HFFc6 (cell line): ENCODE data around the gene LARGE1. TPM values are rescaled to one million over a fixed set of nuclear protein-coding genes. Genes with fewer than 3 reads are reported as not detected.

Source experiments
- DNase-seq: peaks from one replicate; pipeline ENCODE4 v3.0.0-alpha.2; 2018
- H3K27ac Mint-ChIP-seq: 2 replicates; pipeline ENCODE4 v1.8.0; 2020; ENCODE audit warnings: mild to moderate bottlenecking, mixed read lengths
- H3K27me3 Mint-ChIP-seq: 2 replicates; pipeline ENCODE4 v1.8.0; 2021; ENCODE audit warnings: mild to moderate bottlenecking, moderate library complexity, mixed read lengths; ENCODE audit not compliant: insufficient read depth
- H3K36me3 Mint-ChIP-seq: 2 replicates; pipeline ENCODE4 v1.8.0; 2021; ENCODE audit warnings: low read depth, mixed read lengths
- H3K4me1 Mint-ChIP-seq: 2 replicates; pipeline ENCODE4 v1.8.0; 2020; ENCODE audit warnings: low read depth, mixed read lengths
- H3K4me3 Mint-ChIP-seq: 2 replicates; pipeline ENCODE4 v1.8.0; 2020; ENCODE audit warnings: mild to moderate bottlenecking, moderate library complexity, mixed read lengths
- H3K9me3 Mint-ChIP-seq: 2 replicates; pipeline ENCODE4 v1.8.0; 2020; ENCODE audit warnings: mild to moderate bottlenecking, mixed read lengths
- total RNA-seq, 6 experiments: library from RNA; stranded (reverse); fragmentation: NEBNext Ultra II Directional; extraction: Animal tissue kit (Norgen Biotek cat#: 25700); gene quantifications; 2 replicates in 1 of 6; 3 replicates in 5 of 6; pipeline ENCODE4 v1.2.3, GENCODE V29; 2021
- TF ChIP-seq, protein P1 (sequence below): fragments of 200-600 bp; sonication (generic); IDR thresholded peaks from 2 replicates; pipeline ENCODE4 v1.5.0; 2021; ENCODE audit warnings: antibody characterized with exemption, mild to moderate bottlenecking

The LARGE1 gene
- total RNA-seq, 6 experiments from 2014 or later: 4.9 to 7.3 (median 6.5) TPM

DNA sequence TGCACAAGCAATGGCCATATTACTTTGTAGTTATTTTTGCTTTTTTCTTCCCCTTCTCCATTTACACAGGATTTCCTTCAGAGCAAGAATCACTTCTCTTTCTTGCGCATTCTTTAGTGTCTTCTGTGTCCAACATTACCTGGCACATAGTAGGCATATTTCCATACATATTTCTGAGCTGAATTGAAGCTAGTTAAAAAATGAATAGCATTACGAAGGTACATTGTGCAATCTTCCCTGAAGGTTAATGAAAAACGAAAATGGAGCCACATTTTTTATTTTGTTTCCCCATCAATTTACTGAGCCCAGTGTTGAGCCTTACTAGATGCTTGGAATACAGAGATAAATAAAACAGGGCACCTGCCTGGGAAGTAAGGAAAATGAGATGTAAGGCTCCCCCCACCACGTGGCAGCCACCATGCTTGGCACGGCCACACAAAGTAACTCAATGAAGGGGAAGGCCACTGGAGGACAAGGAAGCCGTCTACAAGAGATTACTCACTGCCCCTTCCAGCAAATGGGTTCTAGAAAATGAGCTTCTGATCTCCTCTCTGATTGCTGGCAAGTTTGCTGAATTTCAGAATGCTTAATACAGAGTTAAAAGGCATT lies 381.9 kb downstream of the LARGE1 start:
- Mint-ChIP-seq H3K9me3 (peaks cover 50% of the 10 kb centered on the region), H3K4me1 (no peaks in the 10 kb centered on the region), H3K4me3 (no peak overlapping the region), H3K36me3 (peaks cover 11% of the 10 kb centered on the region), H3K27me3 (no peaks in the 10 kb centered on the region; the same call in none of the 2 replicates), H3K27ac (no peak overlapping the region)
- TF ChIP-seq, protein P1, sequence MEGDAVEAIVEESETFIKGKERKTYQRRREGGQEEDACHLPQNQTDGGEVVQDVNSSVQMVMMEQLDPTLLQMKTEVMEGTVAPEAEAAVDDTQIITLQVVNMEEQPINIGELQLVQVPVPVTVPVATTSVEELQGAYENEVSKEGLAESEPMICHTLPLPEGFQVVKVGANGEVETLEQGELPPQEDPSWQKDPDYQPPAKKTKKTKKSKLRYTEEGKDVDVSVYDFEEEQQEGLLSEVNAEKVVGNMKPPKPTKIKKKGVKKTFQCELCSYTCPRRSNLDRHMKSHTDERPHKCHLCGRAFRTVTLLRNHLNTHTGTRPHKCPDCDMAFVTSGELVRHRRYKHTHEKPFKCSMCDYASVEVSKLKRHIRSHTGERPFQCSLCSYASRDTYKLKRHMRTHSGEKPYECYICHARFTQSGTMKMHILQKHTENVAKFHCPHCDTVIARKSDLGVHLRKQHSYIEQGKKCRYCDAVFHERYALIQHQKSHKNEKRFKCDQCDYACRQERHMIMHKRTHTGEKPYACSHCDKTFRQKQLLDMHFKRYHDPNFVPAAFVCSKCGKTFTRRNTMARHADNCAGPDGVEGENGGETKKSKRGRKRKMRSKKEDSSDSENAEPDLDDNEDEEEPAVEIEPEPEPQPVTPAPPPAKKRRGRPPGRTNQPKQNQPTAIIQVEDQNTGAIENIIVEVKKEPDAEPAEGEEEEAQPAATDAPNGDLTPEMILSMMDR: no peak
- DNase-seq: no peak

DNA sequence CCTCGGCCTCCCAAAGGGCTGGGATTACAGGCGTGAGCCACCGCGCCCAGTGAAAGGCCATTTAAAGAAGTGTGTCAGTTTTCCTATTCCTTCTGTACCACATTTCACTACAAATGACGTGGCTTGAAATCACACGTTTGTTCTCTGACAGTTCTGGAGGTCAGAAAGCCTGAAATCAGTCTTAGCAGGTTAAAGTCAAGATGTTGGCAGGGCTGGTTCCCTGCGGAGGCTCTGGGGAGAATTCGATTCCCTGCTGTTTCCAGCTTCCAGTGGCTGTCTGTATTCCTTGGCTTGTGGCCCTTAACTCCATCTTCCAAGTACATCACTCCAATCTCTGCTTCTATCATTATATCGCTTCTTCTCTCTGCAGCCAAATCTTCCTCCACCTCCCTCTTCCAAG lies 383.2 kb downstream of the LARGE1 start:
- no peak for DNase-seq
- peaks cover 11% of the 10 kb centered on the region for H3K36me3 Mint-ChIP-seq
- peaks cover 50% of the 10 kb centered on the region for H3K9me3 Mint-ChIP-seq
- H3K4me3 Mint-ChIP-seq: no peak overlapping the region
- no peaks in the 10 kb centered on the region for H3K4me1 Mint-ChIP-seq
- no peak overlapping the region for H3K27ac Mint-ChIP-seq
- no peaks in the 10 kb centered on the region; the same call in none of the 2 replicates for H3K27me3 Mint-ChIP-seq
- TF ChIP-seq, protein P1: no peak

DNA sequence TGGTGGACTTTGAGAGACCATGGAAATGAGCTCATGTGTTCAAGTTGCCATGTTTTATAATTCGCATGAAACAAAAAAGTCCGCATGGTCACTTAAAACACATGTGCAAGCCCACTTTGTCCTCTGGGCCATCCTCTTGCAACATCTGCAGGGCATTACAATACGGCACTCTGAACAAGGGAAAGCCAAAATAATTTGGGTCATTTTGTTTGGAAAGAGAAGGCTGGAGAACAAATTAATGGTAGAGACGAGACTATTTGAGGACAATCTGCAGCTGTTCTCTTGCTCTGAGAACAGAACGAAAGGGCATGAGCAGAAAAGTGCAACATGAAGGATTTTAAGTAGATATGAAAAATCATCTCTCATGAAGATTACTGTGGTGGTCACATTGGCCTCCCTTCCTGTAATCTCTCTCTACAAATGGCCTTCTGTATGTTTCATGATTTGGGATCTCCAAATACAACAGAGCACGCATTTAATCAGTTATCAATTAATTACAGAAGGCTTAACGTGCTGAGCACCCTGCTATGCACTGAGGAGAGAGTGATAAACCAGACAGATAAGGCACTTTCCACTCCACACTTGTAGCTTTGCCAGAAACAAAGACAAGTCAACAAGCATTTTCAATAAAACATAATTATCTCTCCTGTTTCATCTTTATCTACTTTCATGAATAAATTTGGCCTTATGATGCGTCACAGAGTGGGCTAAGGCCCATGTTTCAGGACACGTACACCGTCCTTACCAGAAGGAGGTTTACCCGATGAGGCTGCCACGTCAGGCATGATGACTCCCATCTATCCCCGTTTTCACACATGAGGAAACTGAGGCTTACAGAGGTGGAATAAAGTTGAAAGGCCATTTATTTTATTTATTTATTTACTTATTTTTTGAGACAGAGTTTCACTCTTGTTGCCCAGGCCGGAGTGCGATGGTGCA lies 384.1 kb downstream of the LARGE1 start:
- TF ChIP-seq, protein P1: no peak
- peaks cover 55% of the 10 kb centered on the region for H3K9me3 Mint-ChIP-seq
- no peak overlapping the region for H3K4me3 Mint-ChIP-seq
- no peak for DNase-seq
- H3K27me3 Mint-ChIP-seq: no peaks in the 10 kb centered on the region; the same call in none of the 2 replicates
- peaks cover 11% of the 10 kb centered on the region for H3K36me3 Mint-ChIP-seq
- H3K4me1 Mint-ChIP-seq: no peaks in the 10 kb centered on the region
- H3K27ac Mint-ChIP-seq: no peak overlapping the region

DNA sequence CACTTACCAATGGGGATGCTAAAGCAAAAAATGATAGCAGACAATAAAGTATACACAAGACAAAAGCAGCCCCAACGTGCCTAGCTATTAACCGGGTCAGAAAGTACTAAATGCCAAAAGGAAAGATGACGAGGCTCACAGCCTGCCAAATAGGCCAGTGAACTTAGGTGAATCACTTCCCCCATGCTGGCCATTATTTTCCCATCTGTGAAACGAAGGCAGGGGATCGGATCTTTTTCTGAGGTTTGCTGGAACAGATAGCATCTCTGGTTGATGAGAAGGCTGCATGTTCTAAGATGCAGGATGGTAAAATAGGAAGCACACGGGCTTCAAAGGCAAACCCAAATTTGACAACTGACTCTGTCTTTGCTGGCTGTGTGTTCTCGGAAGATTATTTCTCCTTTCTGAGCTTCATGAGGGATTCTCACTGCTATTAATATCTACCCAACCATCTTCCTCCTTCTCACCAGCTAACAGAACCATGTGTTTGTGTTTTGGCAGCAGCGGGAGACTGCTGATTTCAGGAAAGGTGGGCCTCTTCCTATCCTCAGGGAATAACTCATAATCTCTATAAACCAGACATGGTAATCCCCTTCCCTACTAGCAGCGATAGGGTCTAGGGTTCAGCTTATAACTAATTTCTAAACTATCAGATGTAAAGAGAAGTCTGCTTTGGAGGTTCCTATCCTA lies 390.7 kb downstream of the LARGE1 start:
- DNase-seq: no peak

DNA sequence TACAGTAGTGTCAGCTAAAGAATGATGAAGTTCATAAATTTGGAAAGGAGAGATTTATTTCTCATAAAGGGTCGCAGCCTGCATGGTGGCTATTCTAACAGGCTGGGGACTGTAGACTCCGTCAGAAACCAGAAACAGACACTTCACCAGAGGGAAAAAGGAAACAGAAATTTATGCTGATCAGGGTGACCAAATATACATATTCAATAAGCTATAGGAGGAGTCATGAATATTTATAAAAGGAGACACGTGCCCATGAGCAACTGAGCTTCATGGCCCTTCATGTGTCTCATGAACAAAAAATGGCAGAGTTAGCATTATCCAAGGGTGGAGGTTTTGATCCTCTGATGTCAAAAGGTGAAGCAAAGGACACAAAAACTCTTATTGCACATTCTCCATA lies 392.1 kb downstream of the LARGE1 start:
- H3K36me3 Mint-ChIP-seq: peaks cover 3% of the 10 kb centered on the region; the same call in 1 of the 2 replicates
- TF ChIP-seq, protein P1: no peak
- no peak overlapping the region for H3K27ac Mint-ChIP-seq
- peaks cover 1% of the 10 kb centered on the region for H3K27me3 Mint-ChIP-seq
- no peak overlapping the region for H3K4me3 Mint-ChIP-seq
- DNase-seq: no peak
- H3K4me1 Mint-ChIP-seq: no peaks in the 10 kb centered on the region
- peaks cover 56% of the 10 kb centered on the region for H3K9me3 Mint-ChIP-seq

More for the DNA sequence above, 390.7 kb downstream of the LARGE1 start:
- Mint-ChIP-seq H3K4me3 (no peak overlapping the region), H3K27me3 (peaks cover 1% of the 10 kb centered on the region), H3K9me3 (peaks cover 61% of the 10 kb centered on the region), H3K27ac (no peak overlapping the region), H3K36me3 (peaks cover 5% of the 10 kb centered on the region; the same call in 1 of the 2 replicates), H3K4me1 (no peaks in the 10 kb centered on the region)
- TF ChIP-seq, protein P1: no peak
